Kidney glomerular epithelial cell (primary cell): ENCODE results near the gene SLC46A2.
A peak's percentile ranks its signal among the peaks of the same experiment; 100 is the strongest.

Experiments
- DNase-seq: peaks from one replicate; lab custom pipeline; 2025; lab: John Stamatoyannopoulos, UW

SLC46A2 gene

GRCh38 chr9:112858005-112858404 is 32.7 kb downstream of the SLC46A2 start:
- DNase-seq = no peak

GRCh38 chr9:112856843-112857242 is 33.8 kb downstream of the SLC46A2 start:
- DNase-seq = no peak

GRCh38 chr9:112856200-112856599 is 34.5 kb downstream of the SLC46A2 start:
- DNase-seq = no peak

- DNase-seq = no peak
These were observed 36.0 kb downstream of the SLC46A2 start for GRCh38 chr9:112854657-112855056.

- no peak for DNase-seq
These were observed 36.6 kb downstream of the SLC46A2 start for GRCh38 chr9:112853882-112854585.

- DNase-seq = no peak
These were observed 37.8 kb downstream of the SLC46A2 start for GRCh38 chr9:112852741-112853504.

- DNase-seq = no peak
These were observed 39.8 kb downstream of the SLC46A2 start for GRCh38 chr9:112850840-112851239.

- DNase-seq = no peak
These were observed 41.2 kb downstream of the SLC46A2 start for GRCh38 chr9:112849363-112849922.

- DNase-seq = no peak
These were observed 42.1 kb downstream of the SLC46A2 start for GRCh38 chr9:112848316-112849151.

GRCh38 chr9:112846528-112847488 is 43.9 kb downstream of the SLC46A2 start:
- DNase-seq = no peak

- DNase-seq = peak; percentile 72
These were observed 45.7 kb downstream of the SLC46A2 start for GRCh38 chr9:112844771-112845542.

- no peak for DNase-seq
These were observed 48.1 kb downstream of the SLC46A2 start for GRCh38 chr9:112842555-112842954.

- no peak for DNase-seq
These were observed 49.4 kb downstream of the SLC46A2 start for GRCh38 chr9:112841261-112841660.

GRCh38 chr9:112839331-112839730 is 51.3 kb downstream of the SLC46A2 start:
- no peak for DNase-seq

- no peak for DNase-seq
These were observed 52.3 kb downstream of the SLC46A2 start for GRCh38 chr9:112838342-112838741.

- DNase-seq = no peak
These were observed 54.3 kb downstream of the SLC46A2 start for GRCh38 chr9:112836394-112836793.

- DNase-seq = no peak
These were observed 57.6 kb downstream of the SLC46A2 start for GRCh38 chr9:112833081-112833480.

GRCh38 chr9:112831969-112832368 is 58.7 kb downstream of the SLC46A2 start:
- DNase-seq = no peak

GRCh38 chr9:112831281-112831851 is 59.3 kb downstream of the SLC46A2 start:
- no peak for DNase-seq
